GM19099 (cell line): ENCODE measurements around the gene ADRM1.

Experiments
- POLR2A ChIP-seq: IDR thresholded peaks from 3 replicates; pipeline ENCODE4 v1.6.1; 2011; ENCODE audit warnings: low read depth; ENCODE audit not compliant: insufficient read length; ENCODE audit errors: extremely low read depth

The ADRM1 gene

GRCh38 chr20:62329389-62330377, 26.9 kb downstream of the ADRM1 start:
- TF ChIP-seq POLR2A: no peak

- no peak for TF ChIP-seq POLR2A
These were observed 27.9 kb downstream of the ADRM1 start for GRCh38 chr20:62330576-62331317.

- no peak for TF ChIP-seq POLR2A
These were observed 28.6 kb downstream of the ADRM1 start for GRCh38 chr20:62331347-62331746.

GRCh38 chr20:62332421-62332820, 29.6 kb downstream of the ADRM1 start:
- TF ChIP-seq POLR2A: no peak

- no peak for TF ChIP-seq POLR2A
These were observed 30.4 kb downstream of the ADRM1 start for GRCh38 chr20:62332989-62333819.

GRCh38 chr20:62333820-62334595, 31.2 kb downstream of the ADRM1 start:
- no peak for TF ChIP-seq POLR2A

GRCh38 chr20:62334881-62335280, 32.1 kb downstream of the ADRM1 start:
- no peak for TF ChIP-seq POLR2A

- no peak for TF ChIP-seq POLR2A
These were observed 32.7 kb downstream of the ADRM1 start for GRCh38 chr20:62335532-62335931.

GRCh38 chr20:62336329-62336728, 33.5 kb downstream of the ADRM1 start:
- TF ChIP-seq POLR2A: no peak

GRCh38 chr20:62336775-62337557, 34.2 kb downstream of the ADRM1 start:
- TF ChIP-seq POLR2A: no peak

GRCh38 chr20:62337558-62338293, 34.9 kb downstream of the ADRM1 start:
- TF ChIP-seq POLR2A: peak; percentile 37

GRCh38 chr20:62338294-62338620, 35.5 kb downstream of the ADRM1 start:
- no peak for TF ChIP-seq POLR2A

- no peak for TF ChIP-seq POLR2A
These were observed 36.9 kb downstream of the ADRM1 start for GRCh38 chr20:62339647-62340062.
